GM12801 (cell line): Measurements from ENCODE around the gene RIN2.

Experiments used
- CTCF ChIP-seq: IDR thresholded peaks from one replicate; pipeline ENCODE4 v1.5.1; 2011; ENCODE audit warnings: control low read depth; ENCODE audit not compliant: insufficient read length; ENCODE audit errors: extremely low read depth

RIN2 gene

DNA sequence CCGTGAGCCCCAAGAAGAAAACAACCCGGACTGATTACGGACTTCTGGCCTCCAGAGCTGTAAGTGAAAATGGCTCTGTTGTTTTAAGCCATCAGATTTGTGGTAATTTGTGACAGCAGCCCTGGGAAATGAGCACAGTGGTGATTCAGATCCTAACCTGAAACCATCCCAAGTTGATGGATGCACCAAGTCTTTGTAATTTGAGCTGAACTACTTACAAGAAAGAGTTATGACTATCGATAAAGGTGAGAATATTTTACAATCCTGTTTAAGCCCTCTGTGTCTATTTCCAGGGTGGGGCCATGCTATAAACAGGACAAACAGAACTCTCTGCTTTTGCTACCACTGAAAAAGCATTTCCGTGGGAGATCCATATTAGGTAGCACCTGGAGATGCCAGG is 19.1 kb upstream of the RIN2 start:
- TF ChIP-seq CTCF = no peak

GRCh38 chr20:19739351-19739750 is 18.7 kb upstream of the RIN2 start:
- TF ChIP-seq CTCF = no peak

- TF ChIP-seq CTCF = no peak
These were observed 17.5 kb upstream of the RIN2 start for GRCh38 chr20:19740512-19740911.

GRCh38 chr20:19741924-19742323 is 16.1 kb upstream of the RIN2 start:
- TF ChIP-seq CTCF = no peak

DNA sequence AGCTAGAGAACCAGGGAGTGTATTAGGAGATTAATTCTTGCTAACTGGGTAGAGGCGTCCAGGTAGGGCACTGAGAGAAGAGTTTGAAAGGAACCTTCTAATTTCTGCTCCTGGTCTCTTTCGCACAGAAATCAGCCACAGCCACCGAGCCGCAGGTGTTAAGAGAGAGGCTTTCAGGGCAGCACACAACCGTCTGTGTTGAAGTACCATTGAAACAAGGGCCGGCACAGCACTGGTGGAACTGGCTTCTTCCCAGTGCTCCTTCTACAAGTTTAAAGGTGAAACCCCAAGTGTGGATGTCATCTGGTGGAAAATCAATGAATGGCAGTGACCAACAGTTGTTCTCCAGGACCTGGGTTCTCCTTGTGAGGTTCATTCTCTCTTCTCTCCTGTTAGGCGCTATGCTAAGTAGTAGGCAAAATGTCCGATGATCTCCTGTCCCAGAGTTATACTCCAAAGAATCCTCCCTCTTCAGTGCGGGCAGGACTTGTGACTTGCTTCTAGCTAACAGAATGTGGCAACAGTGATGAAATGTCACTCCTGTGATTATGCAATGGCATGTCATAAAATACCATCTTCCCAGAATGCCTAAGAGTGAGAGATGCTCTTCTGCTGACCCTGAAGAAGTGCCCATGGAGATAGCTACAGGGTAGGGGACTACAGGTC is 15.0 kb upstream of the RIN2 start:
- no peak for TF ChIP-seq CTCF

GRCh38 chr20:19743640-19743995 is 14.4 kb upstream of the RIN2 start:
- no peak for TF ChIP-seq CTCF

- no peak for TF ChIP-seq CTCF
These were observed 13.0 kb upstream of the RIN2 start for GRCh38 chr20:19745106-19745505.

DNA sequence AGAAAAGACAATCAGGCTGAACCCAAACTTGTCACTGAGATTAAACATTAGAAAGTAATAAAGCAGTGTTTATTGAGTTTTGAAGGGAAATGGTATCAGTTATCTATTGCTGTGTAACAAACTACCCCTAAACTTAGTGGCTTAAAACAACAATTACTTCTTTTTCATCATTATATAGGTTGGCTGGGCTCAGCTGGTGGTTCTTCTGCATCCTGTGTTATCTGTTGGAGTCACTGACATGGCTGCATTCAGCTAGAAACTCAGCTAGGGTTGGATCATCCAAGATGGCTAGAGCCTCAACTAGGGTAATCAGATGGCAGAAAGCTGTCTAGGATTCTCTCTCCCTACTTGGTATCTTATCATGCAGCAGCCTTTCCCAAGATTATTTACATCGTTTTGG is 12.5 kb upstream of the RIN2 start:
- no peak for TF ChIP-seq CTCF
